8988T (cell line): ENCODE measurements around the gene ELOVL6.
"Not testable (repeated sequence)": the region's sequence is repeated elsewhere in the genome, so short reads cannot be mapped to it uniquely, and the experiment has no call there.

ENCODE experiments used
- DNase-seq: peaks from one replicate; pipeline ENCODE4 v3.0.0; 2011

Gene ELOVL6, protein sequence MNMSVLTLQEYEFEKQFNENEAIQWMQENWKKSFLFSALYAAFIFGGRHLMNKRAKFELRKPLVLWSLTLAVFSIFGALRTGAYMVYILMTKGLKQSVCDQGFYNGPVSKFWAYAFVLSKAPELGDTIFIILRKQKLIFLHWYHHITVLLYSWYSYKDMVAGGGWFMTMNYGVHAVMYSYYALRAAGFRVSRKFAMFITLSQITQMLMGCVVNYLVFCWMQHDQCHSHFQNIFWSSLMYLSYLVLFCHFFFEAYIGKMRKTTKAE

DNA sequence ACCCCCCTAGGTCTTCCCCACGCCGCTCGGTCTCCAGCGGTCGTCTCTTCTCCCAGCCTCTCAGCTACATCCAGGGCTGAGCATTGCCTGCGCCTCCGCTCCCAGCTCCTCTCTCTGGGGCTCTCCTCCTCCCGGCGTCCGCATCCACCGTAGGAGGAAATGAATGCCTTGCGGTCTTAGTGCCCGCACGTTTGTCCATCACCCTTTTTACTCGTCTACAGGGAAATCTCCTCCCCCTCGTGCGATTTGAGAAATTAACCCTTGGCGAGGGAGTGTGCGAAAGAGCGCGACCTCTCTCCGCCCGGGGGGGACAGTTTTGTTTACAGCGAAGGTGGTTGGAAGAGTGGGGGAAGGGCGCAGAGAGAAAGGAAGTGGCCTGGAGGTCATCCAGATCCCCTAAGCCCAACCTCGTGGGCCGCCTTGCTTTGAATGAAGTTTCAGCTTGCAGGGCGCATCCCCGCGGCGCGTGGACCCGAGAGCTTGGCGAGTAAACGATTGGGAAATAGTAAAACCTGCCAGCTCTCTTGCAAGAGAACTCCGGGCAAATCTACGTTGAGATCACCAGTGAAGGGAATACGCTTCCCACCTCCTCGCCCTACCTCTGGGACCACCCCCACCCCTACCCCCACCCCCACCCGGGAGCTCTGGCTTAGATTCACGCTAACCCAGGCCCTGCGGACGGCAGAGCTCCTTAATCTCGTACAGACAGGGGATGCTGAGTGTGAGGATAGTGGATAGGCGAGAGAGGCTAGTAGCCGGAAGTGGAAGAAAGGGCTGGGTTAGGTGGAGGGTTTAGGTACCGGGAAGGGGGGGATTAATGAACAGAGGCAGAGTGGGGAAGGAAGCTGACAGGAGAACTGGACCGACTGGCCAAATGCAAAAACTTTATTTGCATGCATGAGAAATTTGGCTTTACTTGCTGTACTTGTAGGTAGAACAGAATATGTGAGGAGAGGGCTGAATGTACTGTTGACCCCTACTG, at the start of gene ELOVL6:
TSS of gene ELOVL6 (minus strand) at position 181 of the 982 bp plus-strand sequence. CDS start 280 bp downstream, outside the sequence.
- peak; percentile 37 for DNase-seq

GRCh38 chr4:110248100-110248499, 49.7 kb upstream of the ELOVL6 start:
- DNase-seq = no peak

GRCh38 chr4:110247591-110247990, 49.2 kb upstream of the ELOVL6 start:
- no peak for DNase-seq

DNA sequence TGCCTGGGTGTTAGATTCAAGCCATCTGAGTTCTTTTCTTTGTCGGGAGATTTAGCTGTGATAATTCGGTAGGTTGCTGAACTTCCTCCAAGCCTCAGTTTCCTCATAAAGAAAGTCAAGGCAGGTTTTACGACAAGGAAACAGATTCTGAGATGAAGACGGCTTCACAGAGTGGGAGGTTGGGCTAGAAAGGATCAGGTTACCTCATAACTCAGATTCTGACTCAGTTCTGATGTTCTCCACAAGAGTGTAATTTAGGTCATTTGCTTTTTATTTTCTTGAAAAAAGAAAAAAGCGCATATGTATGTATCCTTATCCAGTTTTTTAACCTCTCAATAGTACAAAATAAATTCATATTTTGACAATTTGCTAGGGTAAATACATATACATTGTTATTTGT, 47.2 kb upstream of the ELOVL6 start:
- DNase-seq = no peak

DNA sequence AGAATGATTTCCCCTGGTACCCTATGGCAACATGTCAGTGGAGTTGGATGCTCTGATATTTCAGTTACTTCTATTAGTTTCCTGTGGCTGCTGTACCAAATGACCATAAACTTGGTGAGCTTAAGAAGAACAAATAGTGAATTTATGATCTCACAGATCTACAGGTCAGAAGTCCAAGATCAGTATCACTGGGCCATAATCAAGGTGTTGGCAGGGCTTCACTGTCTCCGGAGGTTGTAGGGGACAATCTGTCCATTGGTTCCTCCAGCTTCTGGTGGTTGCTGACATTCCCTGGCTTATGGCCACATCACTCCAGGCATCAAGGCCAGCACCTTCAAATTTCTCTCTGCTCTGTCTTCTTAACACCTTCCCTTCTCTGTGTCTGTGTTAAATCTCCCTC, 37.9 kb upstream of the ELOVL6 start:
- DNase-seq = no peak

GRCh38 chr4:110233581-110233980, 35.2 kb upstream of the ELOVL6 start:
- not testable (repeated sequence) for DNase-seq

- DNase-seq = no peak
Observed at GRCh38 chr4:110231869-110232268, 33.5 kb upstream of the ELOVL6 start.

DNA sequence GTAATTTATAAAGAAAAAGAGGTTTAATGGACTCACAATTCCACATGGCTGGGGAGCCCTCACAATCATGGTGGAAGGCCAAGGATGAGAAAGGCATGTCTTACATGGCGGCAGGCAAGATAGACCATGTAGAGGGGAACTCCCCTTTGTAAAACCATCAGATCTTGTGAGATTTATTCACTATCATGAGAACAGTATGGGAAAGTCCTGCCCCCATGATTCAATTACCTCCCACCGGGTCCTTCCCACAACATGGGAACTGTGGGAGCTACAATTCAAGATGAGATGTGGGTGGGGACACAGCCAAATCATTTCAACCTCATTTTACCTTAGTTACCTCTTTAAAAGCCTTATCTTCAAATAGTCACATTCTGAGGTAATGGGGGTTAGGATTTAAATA, 30.9 kb upstream of the ELOVL6 start:
- DNase-seq = no peak

DNA sequence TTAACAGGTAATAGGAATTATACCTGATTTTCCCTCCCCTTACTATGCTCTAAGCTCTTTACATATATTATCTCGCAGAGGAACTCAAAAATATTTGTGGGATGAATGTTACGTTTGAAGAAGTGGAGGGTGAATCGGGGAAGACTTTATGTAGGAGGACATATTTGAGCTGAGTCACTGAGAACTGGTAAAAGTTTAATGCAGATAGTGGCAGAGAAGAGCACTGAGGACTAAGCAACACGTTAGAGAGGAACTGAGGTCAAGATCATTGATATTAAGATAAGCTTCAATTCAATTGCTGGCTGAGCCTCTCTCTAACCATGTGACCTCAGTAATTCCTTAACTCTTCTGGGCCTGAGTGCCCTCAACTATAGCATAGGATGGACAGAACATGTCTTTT, 26.4 kb upstream of the ELOVL6 start:
- no peak for DNase-seq

GRCh38 chr4:110224142-110224541, 25.7 kb upstream of the ELOVL6 start:
- DNase-seq = no peak

- DNase-seq = not testable (repeated sequence)
Observed at GRCh38 chr4:110218935-110219334, 20.5 kb upstream of the ELOVL6 start.

- not testable (repeated sequence) for DNase-seq
Observed at GRCh38 chr4:110217181-110217580, 18.8 kb upstream of the ELOVL6 start.

GRCh38 chr4:110216129-110216528, 17.7 kb upstream of the ELOVL6 start:
- no peak for DNase-seq

DNA sequence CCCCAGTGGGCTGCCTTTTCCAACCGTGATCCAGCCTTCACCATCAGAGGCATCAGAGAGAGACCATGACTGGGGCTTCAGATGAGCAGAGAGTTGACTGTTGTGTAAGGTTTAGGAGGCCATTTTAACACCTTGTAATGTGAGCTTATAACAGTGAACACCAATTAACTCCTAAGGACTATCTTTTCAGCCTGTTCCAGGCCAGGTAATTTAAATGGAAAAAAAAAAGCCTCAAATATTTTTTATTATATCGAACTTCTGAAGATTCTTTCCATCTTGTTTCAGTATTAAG, 13.3 kb upstream of the ELOVL6 start:
- DNase-seq = no peak

GRCh38 chr4:110211007-110211769, 12.8 kb upstream of the ELOVL6 start:
- no peak for DNase-seq

DNA sequence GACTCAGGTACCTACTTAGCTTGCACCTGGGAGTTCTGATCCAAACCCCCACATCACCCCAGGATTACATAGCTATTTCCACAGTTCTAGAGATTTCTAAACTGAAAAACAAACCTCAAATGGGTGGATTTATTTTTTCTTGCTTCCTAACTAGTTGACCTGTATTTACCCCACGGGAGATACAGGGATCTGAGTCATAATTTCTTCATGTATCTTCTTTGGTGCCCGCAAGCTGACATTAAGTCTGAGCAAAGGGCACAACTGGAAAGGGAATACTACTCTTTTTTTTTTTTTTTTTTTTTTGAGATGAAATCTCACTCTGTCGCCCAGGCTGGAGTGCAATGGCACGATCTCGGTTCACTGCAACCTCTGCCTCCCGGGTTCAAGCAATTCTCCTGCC, 10.0 kb upstream of the ELOVL6 start:
- DNase-seq = no peak

DNA sequence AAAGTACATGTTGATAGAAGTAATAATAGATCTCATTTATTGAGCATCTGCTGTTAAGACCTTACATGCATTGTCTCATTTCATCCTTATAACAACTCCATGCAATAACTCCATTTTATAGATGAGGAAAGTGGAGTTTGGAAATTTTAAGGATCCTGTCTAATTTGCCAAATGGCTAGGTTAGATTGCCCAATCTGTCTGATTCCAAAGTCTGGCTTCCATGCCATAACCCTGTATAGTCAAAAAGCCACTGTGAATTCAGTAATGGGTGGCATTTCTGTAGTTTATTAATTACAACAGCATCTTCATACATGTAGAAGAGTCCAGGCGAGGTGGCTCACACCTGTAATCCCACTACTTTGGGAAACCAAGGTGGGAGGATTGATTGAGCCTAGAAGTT, 8.8 kb upstream of the ELOVL6 start:
- DNase-seq = no peak

DNA sequence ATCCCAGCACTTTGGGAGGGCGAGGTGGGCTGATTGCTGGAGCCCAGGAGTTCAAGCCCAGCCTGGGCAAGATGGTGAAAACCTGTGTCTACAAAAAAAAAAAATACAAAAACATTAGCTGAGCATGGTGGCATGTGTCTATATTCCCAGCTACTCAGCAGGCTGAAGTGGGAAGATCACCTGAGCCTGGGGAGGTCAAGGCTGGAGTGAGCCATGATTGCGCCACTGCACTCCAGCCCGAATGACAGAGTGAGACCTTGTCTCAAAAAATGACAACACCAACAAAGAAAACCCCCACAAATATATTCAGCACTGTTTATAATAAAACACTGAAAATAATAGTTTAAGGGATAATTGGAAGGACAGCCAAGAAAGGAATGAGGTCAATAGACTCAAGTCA, 3.6 kb upstream of the ELOVL6 start:
- no peak for DNase-seq

DNA sequence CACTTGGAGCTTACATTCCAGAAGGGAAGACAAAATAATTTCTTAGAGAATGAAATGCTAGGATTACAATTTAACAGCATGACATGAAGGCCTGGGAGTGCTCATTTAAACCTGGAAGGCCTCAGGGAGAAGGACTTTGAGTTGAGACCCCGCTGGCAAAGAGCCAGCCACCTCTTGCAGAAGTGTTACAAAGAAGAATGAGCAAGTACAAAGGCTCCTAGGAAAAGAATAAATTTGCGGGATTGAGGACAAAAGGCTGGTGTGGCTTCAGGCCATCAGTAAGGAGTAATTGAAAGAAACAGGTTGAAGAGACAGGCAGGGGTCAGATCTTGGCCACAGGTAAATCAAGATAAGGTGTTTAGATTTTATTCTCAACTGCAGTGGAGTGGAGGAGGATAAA, 3.1 kb upstream of the ELOVL6 start:
- no peak for DNase-seq

- DNase-seq = no peak
Observed at GRCh38 chr4:110200689-110201088, 2.3 kb upstream of the ELOVL6 start.

DNA sequence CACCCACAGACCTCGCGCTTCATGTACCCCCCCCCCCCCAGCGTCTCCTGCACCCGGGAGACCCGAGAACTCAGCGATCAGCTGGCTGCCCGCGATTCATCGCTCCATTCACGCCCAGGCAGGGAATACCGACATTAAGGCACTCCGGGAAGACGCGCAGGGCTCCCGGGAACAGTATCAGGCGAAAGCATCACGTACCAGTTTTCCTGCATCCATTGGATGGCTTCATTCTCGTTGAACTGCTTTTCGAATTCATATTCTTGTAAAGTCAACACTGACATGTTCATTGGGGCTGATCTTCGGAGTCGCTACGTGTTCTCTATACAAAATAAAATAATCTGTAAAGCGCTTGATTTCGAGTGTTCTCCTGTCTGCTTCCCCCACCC, 373 bp downstream of the ELOVL6 start:
- DNase-seq = peak; percentile 17

- DNase-seq = peak; percentile 15
Observed at GRCh38 chr4:110197529-110198042, 829 bp downstream of the ELOVL6 start.

- peak; percentile 22 for DNase-seq
Observed at GRCh38 chr4:110196871-110197528, 1.4 kb downstream of the ELOVL6 start.
